Cerebellar nuclear complex (tissue), 1 donor: ENCODE data around the gene UCKL1.

Source experiments
- DNase-seq, 2 experiments: peaks; one replicate each; lab custom pipeline; 2025; lab: John Stamatoyannopoulos, UW

Gene UCKL1

GRCh38 chr20:63890201-63890576 lies 66.0 kb downstream of the UCKL1 start:
- no peak for DNase-seq
